Muscle layer of colon (tissue), 2 donors: ENCODE measurements around the gene C16orf78.

Source experiments
- H3K27ac ChIP-seq: one replicate; pipeline ENCODE4 v1.7.0; 2013; ENCODE audit warnings: low read depth, mild to moderate bottlenecking, low read length, moderate library complexity
- H3K27me3 ChIP-seq, 2 donors: one replicate each; pipeline ENCODE4 v1.7.0; 2013; ENCODE audit warnings: low read length in 2 of 2, mild to moderate bottlenecking in 2 of 2; ENCODE audit not compliant: insufficient read depth in 2 of 2, control insufficient read depth in 1 of 2
- H3K36me3 ChIP-seq: one replicate; pipeline ENCODE4 v1.7.0; 2013; ENCODE audit warnings: mild to moderate bottlenecking, low read length; ENCODE audit not compliant: insufficient read depth
- H3K4me1 ChIP-seq: one replicate; pipeline ENCODE4 v1.7.0; 2013; ENCODE audit warnings: mild to moderate bottlenecking, low read length; ENCODE audit not compliant: insufficient read depth
- H3K4me3 ChIP-seq, 2 donors: one replicate each; pipeline ENCODE4 v1.7.0; 2013; ENCODE audit warnings: low read length in 2 of 2, low read depth in 1 of 2, mild to moderate bottlenecking in 1 of 2, moderate library complexity in 1 of 2
- H3K9ac ChIP-seq: one replicate; pipeline ENCODE4 v1.7.0; 2013; ENCODE audit warnings: low read length
- H3K9me3 ChIP-seq: one replicate; pipeline ENCODE4 v1.7.0; 2013; ENCODE audit warnings: mild to moderate bottlenecking, low read length
- donor health status: abdominal sarcoma.
- donor health status: Adenocarcinoma of cecum.

The C16orf78 gene

DNA sequence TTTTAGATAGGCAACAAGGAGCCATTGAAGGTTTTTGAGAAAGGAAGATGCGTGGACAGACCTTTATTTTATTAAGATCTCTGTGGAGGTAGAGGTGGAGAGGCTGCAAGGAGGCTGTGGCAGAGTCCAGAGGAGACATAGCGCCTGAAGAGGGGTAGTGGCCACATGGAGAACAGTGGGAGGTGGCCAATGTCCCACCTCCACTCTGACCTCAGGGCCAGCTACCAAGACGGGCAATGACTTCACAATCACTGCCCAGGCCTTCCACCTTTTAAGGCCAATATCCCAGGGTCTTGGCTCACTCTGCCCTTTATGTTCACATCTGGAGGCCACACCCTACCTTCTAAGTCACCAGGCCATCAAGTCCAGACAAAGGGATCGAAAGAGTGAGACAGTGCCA lies at the start of gene C16orf78:
TSS of gene C16orf78 (plus strand) at position 301 of the 400 bp plus-strand sequence. CDS start 136 bp downstream, outside the sequence.
- no peak within 1 kb of the TSS for H3K4me3 ChIP-seq
- no peaks in the 10 kb centered on the region for H3K27me3 ChIP-seq
- H3K4me1 ChIP-seq = no peaks in the 10 kb centered on the region
- no peaks in the 10 kb centered on the region for H3K9me3 ChIP-seq
- H3K9ac ChIP-seq = no peak within 1 kb of the TSS
- H3K36me3 ChIP-seq = no peaks in the 10 kb centered on the region
- H3K27ac ChIP-seq = no peak within 1 kb of the TSS

- Histone ChIP-seq H3K27me3 (no peaks in the 10 kb centered on the region), H3K27ac (no peak overlapping the region), H3K9ac (no peak overlapping the region), H3K36me3 (no peaks in the 10 kb centered on the region), H3K4me1 (no peaks in the 10 kb centered on the region), H3K9me3 (no peaks in the 10 kb centered on the region), H3K4me3 (no peak overlapping the region)
Observed at GRCh38 chr16:49324703-49325102, 48.9 kb upstream of the C16orf78 start.

DNA sequence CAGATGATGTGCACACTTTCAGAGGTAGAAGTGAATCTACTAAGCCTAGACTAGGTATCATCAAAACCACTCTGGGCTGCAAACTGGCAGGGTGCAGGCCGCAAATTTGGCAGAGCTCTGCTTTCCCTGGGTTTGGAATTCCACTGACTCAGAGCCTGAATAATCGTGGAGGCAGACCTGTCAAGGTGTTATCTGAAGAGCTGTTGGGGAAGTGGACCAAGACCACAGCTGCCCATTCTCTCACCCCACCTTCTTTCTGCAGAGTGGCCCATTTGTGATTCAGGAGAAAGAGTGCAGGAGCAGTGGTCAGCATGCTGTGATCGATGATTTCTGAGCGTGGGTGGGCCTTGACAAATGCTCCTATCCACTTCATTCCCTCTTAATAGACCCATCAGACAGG lies 46.1 kb upstream of the C16orf78 start:
- H3K36me3 ChIP-seq = no peaks in the 10 kb centered on the region
- no peaks in the 10 kb centered on the region for H3K9me3 ChIP-seq
- no peaks in the 10 kb centered on the region for H3K27me3 ChIP-seq
- H3K27ac ChIP-seq = no peak overlapping the region
- H3K4me1 ChIP-seq = no peaks in the 10 kb centered on the region
- H3K4me3 ChIP-seq = no peak overlapping the region
- H3K9ac ChIP-seq = no peak overlapping the region

DNA sequence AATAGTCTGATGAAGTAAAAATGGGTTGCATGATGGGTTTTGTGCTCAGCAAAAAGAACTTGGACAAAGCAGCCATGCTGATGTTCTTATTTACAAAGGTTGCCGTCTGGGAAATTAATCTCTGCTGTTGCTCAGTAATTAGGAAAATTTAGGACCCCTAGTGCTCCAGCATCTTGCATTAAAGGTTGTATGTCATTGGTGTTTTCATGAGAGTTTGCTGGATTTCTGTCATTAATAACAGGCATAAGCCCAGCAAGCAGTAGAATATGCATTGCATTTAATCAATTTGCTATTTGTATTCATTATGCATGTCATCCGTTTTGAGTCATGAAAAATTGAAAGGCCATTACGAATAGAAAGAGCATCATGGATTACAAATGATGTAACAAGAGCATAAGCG lies 45.3 kb upstream of the C16orf78 start:
- Histone ChIP-seq H3K4me3 (no peak overlapping the region), H3K36me3 (no peaks in the 10 kb centered on the region), H3K9ac (no peak overlapping the region)

GRCh38 chr16:49330562-49331201 lies 42.9 kb upstream of the C16orf78 start:
- Histone ChIP-seq H3K4me1 (no peaks in the 10 kb centered on the region), H3K27ac (no peak overlapping the region), H3K9ac (no peak overlapping the region), H3K4me3 (no peak overlapping the region), H3K36me3 (no peaks in the 10 kb centered on the region), H3K27me3 (no peaks in the 10 kb centered on the region), H3K9me3 (no peaks in the 10 kb centered on the region)

More for the DNA sequence above, 45.3 kb upstream of the C16orf78 start:
- Histone ChIP-seq H3K27me3 (no peaks in the 10 kb centered on the region), H3K27ac (no peak overlapping the region), H3K4me1 (no peaks in the 10 kb centered on the region), H3K9me3 (no peaks in the 10 kb centered on the region)

GRCh38 chr16:49332589-49333258 lies 40.9 kb upstream of the C16orf78 start:
- Histone ChIP-seq H3K27ac (no peak overlapping the region), H3K9me3 (no peaks in the 10 kb centered on the region), H3K4me1 (no peaks in the 10 kb centered on the region), H3K36me3 (no peaks in the 10 kb centered on the region), H3K9ac (no peak overlapping the region), H3K27me3 (no peaks in the 10 kb centered on the region), H3K4me3 (no peak overlapping the region)

DNA sequence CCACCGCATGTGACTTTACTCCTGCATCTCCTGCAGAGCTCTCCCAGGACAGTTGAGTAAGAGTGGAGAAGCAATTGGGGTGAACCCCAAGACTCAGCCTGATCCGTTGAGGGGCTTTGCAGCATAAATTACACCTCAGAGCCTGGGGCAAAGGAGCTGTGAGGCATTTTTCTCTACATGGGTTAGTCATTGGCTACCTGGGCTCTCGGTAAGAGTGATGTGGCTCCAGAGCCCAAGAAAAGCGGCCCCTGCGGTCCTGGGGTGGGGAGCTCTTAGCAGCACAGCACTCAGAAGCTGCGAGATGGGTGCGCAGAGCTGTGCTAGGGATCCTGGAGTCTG lies 40.4 kb upstream of the C16orf78 start:
- H3K4me3 ChIP-seq = no peak overlapping the region
- H3K27ac ChIP-seq = no peak overlapping the region
- no peak overlapping the region for H3K9ac ChIP-seq
- H3K4me1 ChIP-seq = no peaks in the 10 kb centered on the region
- no peaks in the 10 kb centered on the region for H3K9me3 ChIP-seq
- H3K27me3 ChIP-seq = no peaks in the 10 kb centered on the region
- H3K36me3 ChIP-seq = no peaks in the 10 kb centered on the region

GRCh38 chr16:49335828-49336227 lies 37.8 kb upstream of the C16orf78 start:
- Histone ChIP-seq H3K27me3 (no peaks in the 10 kb centered on the region), H3K36me3 (no peaks in the 10 kb centered on the region), H3K27ac (no peak overlapping the region), H3K4me3 (no peak overlapping the region), H3K9me3 (no peaks in the 10 kb centered on the region), H3K9ac (no peak overlapping the region), H3K4me1 (no peaks in the 10 kb centered on the region)

- Histone ChIP-seq H3K4me3 (no peak overlapping the region), H3K27me3 (no peaks in the 10 kb centered on the region), H3K4me1 (no peaks in the 10 kb centered on the region), H3K36me3 (no peaks in the 10 kb centered on the region), H3K9me3 (no peaks in the 10 kb centered on the region), H3K27ac (no peak overlapping the region), H3K9ac (no peak overlapping the region)
Observed at GRCh38 chr16:49336581-49336980, 37.0 kb upstream of the C16orf78 start.

DNA sequence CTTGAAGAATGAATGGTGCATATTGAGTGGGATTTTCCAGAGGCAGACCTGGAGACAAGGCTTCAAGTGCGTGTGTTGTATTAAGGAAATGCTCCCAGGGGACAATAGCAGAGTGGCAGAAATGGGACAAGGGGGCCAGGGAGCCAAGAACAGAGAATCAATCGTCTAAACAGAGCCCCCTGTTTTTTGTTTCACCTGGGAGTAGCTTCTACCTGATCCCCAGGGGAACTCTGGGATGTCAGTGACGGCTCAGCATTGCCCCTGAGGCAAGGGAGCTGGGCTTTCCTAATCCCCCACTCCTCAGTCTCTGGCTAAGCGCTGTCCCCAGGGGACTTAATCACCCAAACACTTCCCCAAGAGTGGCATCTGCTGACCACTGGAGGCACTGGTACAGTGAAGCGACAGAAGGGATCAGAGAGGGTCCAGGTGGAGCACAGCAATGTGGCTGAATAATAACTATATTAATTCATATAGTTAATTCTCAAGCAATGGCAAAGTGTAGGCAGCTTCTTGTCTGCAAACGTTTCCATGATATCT lies 35.7 kb upstream of the C16orf78 start:
- Histone ChIP-seq H3K9ac (no peak overlapping the region), H3K9me3 (no peaks in the 10 kb centered on the region), H3K4me3 (no peak overlapping the region), H3K27ac (no peak overlapping the region), H3K27me3 (no peaks in the 10 kb centered on the region), H3K4me1 (no peaks in the 10 kb centered on the region), H3K36me3 (no peaks in the 10 kb centered on the region)

DNA sequence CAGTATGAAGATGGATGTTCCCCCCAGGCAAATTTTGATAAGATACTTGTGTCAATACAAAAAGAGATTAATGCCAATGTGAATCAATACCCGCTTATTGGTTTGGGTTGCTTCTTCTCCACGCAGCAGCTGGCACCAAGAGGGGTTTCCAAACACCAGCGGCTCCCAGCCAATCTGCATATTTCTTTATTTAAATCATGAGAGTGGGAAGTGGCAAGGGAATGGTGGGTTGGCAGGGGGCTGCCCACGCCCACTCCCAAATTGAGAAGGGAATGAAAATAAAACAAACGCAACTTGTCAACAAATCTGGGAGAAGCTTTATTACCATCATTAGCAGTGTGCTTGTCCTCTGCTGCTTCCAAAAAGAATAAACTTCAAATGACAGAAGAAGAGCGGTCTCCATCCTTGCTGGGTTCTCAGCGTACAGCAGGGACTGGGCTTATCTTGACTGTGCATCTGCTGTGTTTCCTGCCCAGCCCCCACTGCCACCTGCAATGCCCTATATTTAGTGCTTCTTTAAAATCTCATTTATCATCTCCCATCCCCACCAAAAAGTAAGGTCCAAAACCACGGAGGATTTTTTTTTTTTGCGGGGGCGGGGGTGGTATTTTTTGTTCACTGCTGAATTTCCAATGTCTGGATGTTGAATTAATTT lies 34.9 kb upstream of the C16orf78 start:
- H3K27me3 ChIP-seq = no peaks in the 10 kb centered on the region
- H3K4me1 ChIP-seq = no peaks in the 10 kb centered on the region
- H3K27ac ChIP-seq = no peak overlapping the region

More for the DNA sequence above, 34.9 kb upstream of the C16orf78 start:
- H3K9ac ChIP-seq = no peak overlapping the region
- H3K36me3 ChIP-seq = no peaks in the 10 kb centered on the region
- no peak overlapping the region for H3K4me3 ChIP-seq
- no peaks in the 10 kb centered on the region for H3K9me3 ChIP-seq
